ENCODE measurements around the gene EID2B.

DNA sequence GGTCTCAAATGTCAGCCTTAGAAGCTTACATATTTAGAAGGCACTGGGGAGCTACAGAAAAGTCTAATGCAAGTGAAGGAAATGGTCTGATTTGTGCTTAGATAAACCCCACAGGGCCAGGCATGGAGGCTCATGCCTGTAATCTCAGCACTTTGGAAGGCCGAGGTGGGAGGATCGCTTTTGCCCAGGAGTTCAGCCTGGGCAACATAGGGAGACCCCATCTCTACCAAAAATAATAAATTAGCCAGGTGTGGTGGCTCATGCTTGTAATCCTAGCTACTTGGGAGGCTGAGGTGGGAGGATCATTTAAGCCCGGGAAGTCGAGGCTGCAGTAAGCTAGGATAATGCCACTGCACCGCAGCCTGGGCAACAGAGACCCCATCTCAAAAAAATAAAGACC is 36.6 kb downstream of the EID2B start:
- TF ChIP-seq POLR2AphosphoS5 (IDR thresholded peaks at IDR 0.05) (no peak), EP300 (IDR thresholded peaks at IDR 0.05) (no peak)

All from upper lobe of left lung (tissue), 4 donors.